Measurements from ENCODE around the gene PLXNB2.

PLXNB2 gene

DNA sequence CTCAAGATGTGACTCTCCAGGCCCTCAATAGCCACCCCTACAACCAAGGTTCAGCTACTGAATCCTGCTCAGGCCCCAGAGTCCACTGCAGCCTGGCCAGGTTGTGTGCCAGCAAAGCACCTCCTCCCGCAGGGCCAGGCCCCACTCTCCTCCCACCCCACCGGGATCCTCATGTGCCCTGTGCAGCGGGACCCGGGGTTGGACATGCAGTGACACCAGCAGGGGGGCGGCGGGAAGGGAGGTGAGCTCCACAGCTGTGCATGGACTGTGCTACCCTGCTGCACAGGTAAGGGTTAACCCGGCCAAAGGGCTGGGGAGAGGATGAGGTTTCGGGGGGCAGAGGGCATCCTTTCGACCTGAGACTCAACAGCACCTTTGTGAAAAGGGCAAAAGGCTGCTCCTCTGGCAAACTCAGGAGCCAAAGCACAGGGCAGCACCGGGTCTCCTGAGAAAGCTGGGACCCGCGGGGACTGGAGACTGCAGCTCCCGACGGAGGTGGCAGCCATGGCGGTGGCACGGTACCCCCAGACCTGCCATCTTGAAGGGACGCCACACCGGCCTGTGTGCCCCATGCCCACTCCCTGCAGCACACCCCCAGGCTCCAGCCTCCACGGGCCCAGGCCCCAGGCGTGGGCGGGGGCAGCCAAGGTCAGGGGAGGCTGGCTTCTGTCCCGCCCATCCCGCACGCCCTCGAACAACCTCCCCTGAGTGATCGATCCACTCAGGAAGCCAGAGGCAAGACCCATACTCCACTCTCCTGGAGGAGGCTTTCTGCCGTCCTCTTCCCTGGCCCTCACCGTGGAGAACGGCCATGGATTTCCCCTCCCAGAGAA, 10.6 kb downstream of the PLXNB2 start:
- no peak for DNase-seq

DNA sequence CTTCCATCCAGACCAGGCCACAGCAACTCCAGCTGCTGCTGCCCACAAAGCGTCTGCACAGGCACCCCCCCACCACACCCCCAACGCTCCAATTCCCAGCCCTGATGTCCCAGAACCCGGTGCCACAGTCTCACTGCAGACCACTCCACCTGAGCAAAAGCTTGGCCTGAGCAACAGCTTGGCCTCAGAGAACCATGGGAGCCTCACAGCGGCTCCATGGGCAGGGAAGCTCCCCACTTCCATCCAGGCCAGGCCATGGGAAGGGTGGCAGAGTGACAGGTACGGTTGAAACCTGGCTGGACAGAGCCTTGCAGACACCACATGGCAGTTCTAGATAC, 13.2 kb downstream of the PLXNB2 start:
- no peak for DNase-seq

GRCh38 chr22:50293441-50294318, 13.8 kb downstream of the PLXNB2 start:
- no peak for DNase-seq

DNA sequence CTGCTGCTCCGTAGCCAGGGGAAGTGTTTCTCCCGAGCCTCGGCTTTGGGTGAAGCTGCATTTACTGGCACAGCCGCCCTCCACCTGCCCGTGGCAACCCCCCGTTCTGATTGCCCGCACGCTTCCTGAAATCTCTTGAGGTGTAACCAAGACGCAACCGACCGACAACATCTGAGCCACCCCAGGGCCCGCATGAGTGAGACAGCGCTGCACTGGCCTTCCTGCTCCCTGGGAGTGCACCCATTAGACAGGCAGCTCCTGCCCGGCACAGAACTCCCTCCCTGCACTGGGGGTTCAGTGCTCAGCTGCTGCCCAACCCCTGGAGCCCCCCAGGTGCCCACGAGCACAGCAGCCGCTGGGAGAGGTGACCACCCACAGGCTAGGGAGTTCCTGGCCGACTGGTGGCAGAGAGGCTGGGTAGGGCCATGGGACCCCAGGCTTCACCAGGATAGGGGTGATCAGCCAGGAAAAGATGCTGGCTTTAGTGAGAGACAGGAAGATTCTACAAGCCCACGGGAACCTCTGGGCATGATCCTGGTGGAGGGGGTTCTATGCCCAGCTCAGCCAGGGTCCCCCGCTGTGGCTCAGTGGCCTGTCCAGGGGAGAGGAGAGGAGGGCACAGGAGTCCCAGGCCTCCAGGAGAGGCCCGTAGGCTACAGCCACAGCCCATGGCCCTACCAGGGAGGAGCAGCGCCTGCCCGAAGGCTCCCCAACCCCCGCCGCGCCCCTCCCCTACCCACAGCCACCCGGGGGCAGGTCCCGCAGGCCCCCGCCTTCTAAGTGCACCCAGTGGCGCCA, 14.6 kb downstream of the PLXNB2 start:
- DNase-seq: peak; percentile 17

DNA sequence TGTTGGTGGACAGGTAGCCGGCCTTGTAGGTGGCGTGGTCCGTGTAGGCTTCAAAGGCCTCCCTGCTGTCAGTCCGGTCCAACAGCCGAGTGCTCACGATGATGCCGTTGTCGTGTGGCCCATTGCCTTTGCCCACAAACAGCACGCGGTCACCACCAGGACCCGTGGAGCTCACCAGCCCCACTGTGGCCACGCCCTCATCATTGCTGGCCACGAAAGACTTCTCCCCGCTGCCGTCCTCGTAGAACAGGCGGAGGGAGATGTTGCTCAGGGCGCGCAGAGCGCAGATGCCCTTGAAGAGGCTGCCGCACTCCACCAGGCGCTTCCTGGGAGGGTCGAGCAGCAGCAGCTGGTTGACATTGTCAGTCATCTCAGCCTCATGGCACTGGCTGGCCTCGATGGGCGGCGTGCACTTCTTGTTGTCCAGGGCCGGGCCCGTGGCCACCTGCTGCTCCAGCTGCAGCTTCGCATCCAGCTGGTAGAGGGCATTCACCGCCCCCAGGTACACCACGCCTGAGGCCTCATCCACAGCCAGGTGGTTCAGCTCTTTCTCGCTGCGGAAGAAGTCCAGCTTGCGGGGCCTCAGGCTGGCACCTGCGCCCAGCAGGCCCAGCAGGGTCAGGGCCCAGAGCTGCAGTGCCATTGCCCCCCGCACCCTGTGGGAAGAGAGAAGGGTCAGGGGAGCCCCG, 17.4 kb downstream of the PLXNB2 start:
- no peak for DNase-seq

GRCh38 chr22:50289151-50289941, 18.1 kb downstream of the PLXNB2 start:
- DNase-seq: no peak

DNA sequence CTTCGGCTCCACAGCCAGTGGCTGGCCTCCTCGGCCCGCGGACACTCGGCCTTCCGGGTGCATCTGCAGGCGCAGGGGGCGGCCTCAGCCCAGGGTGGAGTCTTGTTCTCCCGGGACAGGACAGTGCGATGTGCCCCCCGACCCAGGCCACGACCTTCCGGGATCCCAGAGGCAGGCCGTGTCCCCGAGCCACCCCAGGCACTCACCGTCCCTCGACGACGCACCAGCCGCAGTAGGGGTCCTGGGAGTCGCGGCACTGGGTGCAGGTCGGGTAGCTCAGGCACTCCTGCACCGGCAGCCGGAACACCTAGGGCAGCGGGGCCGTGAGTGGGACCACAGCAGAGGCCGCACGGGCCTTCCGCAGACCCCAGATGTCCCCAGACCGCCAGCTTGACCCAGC, 19.7 kb downstream of the PLXNB2 start:
- no peak for DNase-seq

DNA sequence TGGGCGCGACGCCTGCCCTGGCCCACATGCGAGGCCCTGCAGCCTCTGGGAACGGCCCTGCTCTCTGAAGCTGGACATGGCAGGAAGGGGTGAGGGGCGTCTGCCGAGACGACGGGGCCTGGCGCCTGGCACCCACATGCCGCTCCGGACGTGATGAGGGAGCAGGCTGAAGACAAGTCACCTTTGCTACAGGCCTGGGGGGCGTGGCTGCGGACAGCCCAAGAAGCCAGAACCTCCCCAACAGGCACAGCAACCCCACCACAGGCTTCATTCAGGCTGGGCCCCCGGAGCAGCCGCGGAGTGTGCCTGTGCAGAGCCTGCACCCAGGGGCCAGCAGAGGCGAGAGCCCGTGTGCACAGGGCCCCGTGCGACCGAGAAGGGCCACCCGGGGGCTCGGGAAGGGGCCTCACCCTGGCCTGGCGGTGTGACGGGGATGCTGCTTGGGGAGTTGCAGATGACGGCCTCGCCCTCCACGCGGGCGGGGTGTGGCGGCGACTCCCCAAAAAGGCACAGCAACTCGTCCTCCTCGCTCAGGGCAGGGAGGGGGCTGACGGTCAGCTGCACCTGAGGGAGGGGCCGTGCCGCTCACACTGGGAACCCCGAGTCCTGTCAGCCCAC, 20.6 kb downstream of the PLXNB2 start:
- no peak for DNase-seq

DNA sequence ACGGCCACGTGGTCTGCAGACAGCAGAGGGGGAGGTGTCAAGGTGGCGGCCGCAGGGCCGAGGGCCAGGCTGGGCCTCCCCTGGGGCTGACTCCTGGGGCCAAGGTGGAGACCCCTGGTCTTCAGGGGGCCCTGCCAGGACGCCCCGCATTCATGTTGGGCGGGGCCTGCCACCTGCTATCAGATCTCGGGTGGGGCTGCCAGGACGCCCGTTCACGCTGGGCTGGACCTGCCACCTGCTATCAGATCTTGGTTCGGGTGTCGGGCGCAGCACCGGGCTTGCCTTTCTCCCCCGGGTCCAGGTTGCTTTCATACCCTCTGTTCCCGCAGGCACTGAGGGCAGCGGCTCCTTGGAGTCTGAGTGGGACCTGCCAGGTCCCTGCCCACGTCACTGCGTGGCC, 21.2 kb downstream of the PLXNB2 start:
- no peak for DNase-seq

DNA sequence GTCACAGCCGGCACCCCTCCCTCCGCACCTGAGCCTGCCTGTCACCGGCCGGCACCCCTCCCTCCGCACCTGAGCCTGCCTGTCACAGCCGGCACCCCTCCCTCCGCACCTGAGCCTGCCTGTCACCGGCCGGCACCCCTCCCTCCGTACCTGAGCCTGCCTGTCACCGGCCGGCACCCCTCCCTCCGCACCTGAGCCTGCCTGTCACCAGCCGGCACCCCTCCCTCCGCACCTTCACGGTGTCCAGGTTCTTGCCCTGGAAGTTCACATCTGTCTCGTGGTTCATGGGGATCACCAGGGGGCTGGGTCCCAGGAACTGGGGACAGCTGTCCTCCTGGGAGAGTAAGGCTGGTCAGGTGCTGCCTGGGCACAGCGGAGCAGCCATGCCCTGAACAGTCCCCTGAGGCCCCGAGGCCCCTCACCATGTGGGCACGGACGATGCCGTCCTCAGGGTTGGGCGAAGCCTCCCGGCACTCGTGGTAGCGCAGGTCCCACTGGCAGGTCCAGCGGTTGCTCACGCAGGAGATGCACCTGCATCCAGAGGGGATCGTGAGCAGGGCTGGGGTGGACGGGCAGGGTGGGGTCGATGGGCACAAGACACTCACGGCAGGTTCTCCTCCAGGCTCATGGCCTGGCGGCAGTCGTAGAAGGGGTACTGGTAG, 21.7 kb downstream of the PLXNB2 start:
- DNase-seq: no peak

DNA sequence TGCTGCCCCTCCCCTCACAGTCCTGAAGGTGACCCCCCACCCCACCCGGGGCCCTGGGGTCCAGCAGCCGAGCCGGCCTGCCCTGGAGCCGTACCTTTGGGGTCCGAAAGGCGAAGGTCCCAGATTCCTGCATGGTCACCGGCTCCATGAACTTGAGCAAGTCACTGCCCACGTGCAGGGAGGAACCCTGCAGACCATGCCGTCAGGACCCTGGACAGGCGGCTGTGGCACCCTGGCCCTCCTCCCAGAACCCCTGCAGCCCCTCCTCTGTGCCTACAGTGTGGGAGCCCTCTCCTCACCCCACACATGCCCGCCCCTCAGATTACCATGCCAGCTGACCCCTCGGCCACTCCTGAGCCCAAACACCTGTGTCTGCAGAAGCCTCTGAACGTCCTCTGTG, 23.0 kb downstream of the PLXNB2 start:
- DNase-seq: no peak

- DNase-seq: no peak
These were observed 23.6 kb downstream of the PLXNB2 start for GRCh38 chr22:50283821-50284220.

DNA sequence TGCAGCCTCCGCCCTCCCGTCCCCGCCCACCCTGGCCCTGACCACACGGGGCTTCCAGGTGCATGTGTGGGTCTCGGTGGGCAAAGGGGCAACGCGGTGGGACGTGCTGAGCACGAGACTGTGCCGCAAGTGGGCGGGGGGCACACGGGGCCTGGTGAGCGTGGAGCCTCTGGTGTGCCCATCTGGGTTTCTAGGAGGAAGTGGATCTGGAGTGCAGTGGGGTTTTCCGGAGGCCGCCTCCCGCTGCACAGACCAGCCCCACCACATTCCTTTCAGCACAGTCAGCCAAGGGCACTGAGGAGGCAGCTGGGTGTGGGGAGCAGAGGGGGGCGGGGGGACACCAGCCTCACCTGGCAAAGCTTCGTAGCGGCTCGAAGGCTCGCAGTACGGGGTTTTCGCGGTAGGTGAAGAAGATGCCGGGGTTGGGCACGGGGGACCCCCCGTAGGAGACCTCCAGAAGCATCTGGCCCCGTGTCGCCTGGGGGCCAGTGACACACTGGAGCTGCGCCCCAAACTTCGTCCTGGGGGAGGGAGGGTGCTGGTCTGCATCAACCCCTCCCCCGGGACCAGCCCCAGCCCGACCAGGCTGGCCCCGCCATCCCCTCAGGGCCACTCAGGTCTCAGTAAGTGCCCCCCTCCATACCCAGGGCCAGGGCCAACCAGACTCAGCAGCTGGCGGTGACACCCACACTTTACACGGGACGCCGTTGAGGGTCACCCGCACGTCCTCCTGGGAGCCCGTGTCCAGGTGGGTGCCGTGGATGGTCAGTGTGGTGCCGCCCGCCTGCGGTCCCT, 24.9 kb downstream of the PLXNB2 start:
- DNase-seq: no peak

GRCh38 chr22:50281957-50282356, 25.5 kb downstream of the PLXNB2 start:
- no peak for DNase-seq

- no peak for DNase-seq
These were observed 26.1 kb downstream of the PLXNB2 start for GRCh38 chr22:50281384-50281760.

GRCh38 chr22:50280708-50281383, 26.6 kb downstream of the PLXNB2 start:
- DNase-seq: no peak

- DNase-seq: no peak
These were observed 27.3 kb downstream of the PLXNB2 start for GRCh38 chr22:50280022-50280707.

DNA sequence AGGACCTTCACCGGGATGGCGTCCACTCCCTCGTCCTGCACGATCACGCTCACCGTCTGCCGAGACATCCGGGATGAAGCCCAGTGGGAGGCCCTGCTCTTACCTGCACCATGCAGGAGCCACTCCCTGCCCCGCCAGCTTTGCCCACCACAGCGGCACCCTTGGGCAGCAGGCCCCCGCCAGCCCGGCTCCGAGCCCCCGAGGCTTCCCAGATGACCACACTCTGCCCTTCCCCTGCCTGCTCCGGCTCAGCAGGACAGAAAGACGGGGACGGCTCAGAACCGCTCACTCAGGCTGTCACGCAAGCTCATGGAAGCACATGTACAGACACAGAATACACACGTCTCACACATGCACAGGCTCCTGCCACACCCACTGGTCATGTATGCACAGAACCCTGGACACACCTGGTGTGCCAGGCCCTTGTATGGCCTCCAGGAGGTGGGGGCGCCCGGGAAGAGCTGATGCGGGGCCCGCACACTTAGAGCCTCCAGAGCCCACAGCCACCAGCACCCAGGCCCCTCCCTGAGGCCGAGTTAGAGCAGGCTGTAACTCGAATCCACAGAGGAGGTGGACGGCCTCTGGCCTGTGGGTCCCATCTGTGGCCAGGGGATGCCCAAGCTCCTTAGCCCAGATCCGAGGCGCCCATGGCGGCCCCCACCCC, 28.4 kb downstream of the PLXNB2 start:
- DNase-seq: no peak
